ENCODE results near the gene LRRC72.

LRRC72 gene

GRCh38 chr7:16554518-16555236 lies 28.1 kb downstream of the LRRC72 start:
- no peak overlapping the region for H3K27ac ChIP-seq (ENCODE audit: low read length)
- WGBS (ENCODE audit: insufficient coverage, insufficient read length) = no CpG with 5 or more reads among the region's 10 CpGs
- H3K4me1 ChIP-seq (ENCODE audit: control insufficient read depth, insufficient read depth, low read length) = no peaks in the 10 kb centered on the region
- no peaks in the 10 kb centered on the region for H3K27me3 ChIP-seq (ENCODE audit: control insufficient read depth, insufficient read depth, low read length)
- DNase-seq (ENCODE audit: low read depth, low spot score) = no peak
- no peaks in the 10 kb centered on the region for H3K9me3 ChIP-seq (ENCODE audit: control insufficient read depth, insufficient read depth, low read length)
- H3K4me3 ChIP-seq (ENCODE audit: low read length) = no peak overlapping the region
- no peaks in the 10 kb centered on the region for H3K36me3 ChIP-seq (ENCODE audit: control insufficient read depth, insufficient read depth, low read length)

GRCh38 chr7:16556359-16556758 lies 29.7 kb downstream of the LRRC72 start:
- DNase-seq (ENCODE audit: low read depth, low spot score) = no peak
- Histone ChIP-seq H3K36me3 (ENCODE audit: control insufficient read depth, insufficient read depth, low read length) (no peaks in the 10 kb centered on the region), H3K4me3 (ENCODE audit: low read length) (no peak overlapping the region), H3K9me3 (ENCODE audit: control insufficient read depth, insufficient read depth, low read length) (no peaks in the 10 kb centered on the region), H3K27ac (ENCODE audit: low read length) (no peak overlapping the region), H3K4me1 (ENCODE audit: control insufficient read depth, insufficient read depth, low read length) (no peaks in the 10 kb centered on the region), H3K27me3 (ENCODE audit: control insufficient read depth, insufficient read depth, low read length) (no peaks in the 10 kb centered on the region)
- no CpG with 5 or more reads among the region's 2 CpGs for WGBS (ENCODE audit: insufficient coverage, insufficient read length)

- no peak for DNase-seq (ENCODE audit: low read depth, low spot score)
- H3K27me3 ChIP-seq (ENCODE audit: control insufficient read depth, insufficient read depth, low read length) = no peaks in the 10 kb centered on the region
- no peaks in the 10 kb centered on the region for H3K4me1 ChIP-seq (ENCODE audit: control insufficient read depth, insufficient read depth, low read length)
- WGBS (ENCODE audit: insufficient coverage, insufficient read length) = no CpG with 5 or more reads among the region's 4 CpGs
- H3K4me3 ChIP-seq (ENCODE audit: low read length) = no peak overlapping the region
- no peak overlapping the region for H3K27ac ChIP-seq (ENCODE audit: low read length)
- no peaks in the 10 kb centered on the region for H3K9me3 ChIP-seq (ENCODE audit: control insufficient read depth, insufficient read depth, low read length)
- no peaks in the 10 kb centered on the region for H3K36me3 ChIP-seq (ENCODE audit: control insufficient read depth, insufficient read depth, low read length)
These were observed 32.2 kb downstream of the LRRC72 start for GRCh38 chr7:16558761-16559302.

- Histone ChIP-seq H3K4me1 (ENCODE audit: control insufficient read depth, insufficient read depth, low read length) (no peaks in the 10 kb centered on the region), H3K27ac (ENCODE audit: low read length) (no peak overlapping the region), H3K27me3 (ENCODE audit: control insufficient read depth, insufficient read depth, low read length) (no peaks in the 10 kb centered on the region), H3K36me3 (ENCODE audit: control insufficient read depth, insufficient read depth, low read length) (no peaks in the 10 kb centered on the region), H3K4me3 (ENCODE audit: low read length) (no peak overlapping the region), H3K9me3 (ENCODE audit: control insufficient read depth, insufficient read depth, low read length) (no peaks in the 10 kb centered on the region)
- WGBS (ENCODE audit: insufficient coverage, insufficient read length) = no CpG with 5 or more reads among the region's 3 CpGs
- DNase-seq (ENCODE audit: low read depth, low spot score) = no peak
These were observed 33.0 kb downstream of the LRRC72 start for GRCh38 chr7:16559497-16560179.

- no peaks in the 10 kb centered on the region for H3K9me3 ChIP-seq (ENCODE audit: control insufficient read depth, insufficient read depth, low read length)
- H3K4me1 ChIP-seq (ENCODE audit: control insufficient read depth, insufficient read depth, low read length) = no peaks in the 10 kb centered on the region
- no peaks in the 10 kb centered on the region for H3K36me3 ChIP-seq (ENCODE audit: control insufficient read depth, insufficient read depth, low read length)
- H3K27ac ChIP-seq (ENCODE audit: low read length) = no peak overlapping the region
- no peak for DNase-seq (ENCODE audit: low read depth, low spot score)
- no peak overlapping the region for H3K4me3 ChIP-seq (ENCODE audit: low read length)
- no CpG with 5 or more reads among the region's 3 CpGs for WGBS (ENCODE audit: insufficient coverage, insufficient read length)
- no peaks in the 10 kb centered on the region for H3K27me3 ChIP-seq (ENCODE audit: control insufficient read depth, insufficient read depth, low read length)
These were observed 35.3 kb downstream of the LRRC72 start for GRCh38 chr7:16561943-16562342.

GRCh38 chr7:16562456-16563220 lies 36.0 kb downstream of the LRRC72 start:
- H3K9me3 ChIP-seq (ENCODE audit: control insufficient read depth, insufficient read depth, low read length) = no peaks in the 10 kb centered on the region
- WGBS (ENCODE audit: insufficient coverage, insufficient read length) = no CpG with 5 or more reads among the region's 9 CpGs
- no peaks in the 10 kb centered on the region for H3K4me1 ChIP-seq (ENCODE audit: control insufficient read depth, insufficient read depth, low read length)
- no peak overlapping the region for H3K4me3 ChIP-seq (ENCODE audit: low read length)
- no peak overlapping the region for H3K27ac ChIP-seq (ENCODE audit: low read length)
- DNase-seq (ENCODE audit: low read depth, low spot score) = no peak
- no peaks in the 10 kb centered on the region for H3K27me3 ChIP-seq (ENCODE audit: control insufficient read depth, insufficient read depth, low read length)
- H3K36me3 ChIP-seq (ENCODE audit: control insufficient read depth, insufficient read depth, low read length) = no peaks in the 10 kb centered on the region

- Histone ChIP-seq H3K4me1 (ENCODE audit: control insufficient read depth, insufficient read depth, low read length) (no peaks in the 10 kb centered on the region), H3K27me3 (ENCODE audit: control insufficient read depth, insufficient read depth, low read length) (no peaks in the 10 kb centered on the region), H3K36me3 (ENCODE audit: control insufficient read depth, insufficient read depth, low read length) (no peaks in the 10 kb centered on the region), H3K4me3 (ENCODE audit: low read length) (no peak overlapping the region), H3K9me3 (ENCODE audit: control insufficient read depth, insufficient read depth, low read length) (no peaks in the 10 kb centered on the region), H3K27ac (ENCODE audit: low read length) (no peak overlapping the region)
- WGBS (ENCODE audit: insufficient coverage, insufficient read length) = no CpG with 5 or more reads among the region's 5 CpGs
- no peak for DNase-seq (ENCODE audit: low read depth, low spot score)
These were observed 36.8 kb downstream of the LRRC72 start for GRCh38 chr7:16563281-16564022.

GRCh38 chr7:16564023-16564380 lies 37.4 kb downstream of the LRRC72 start:
- no peak for DNase-seq (ENCODE audit: low read depth, low spot score)
- no peak overlapping the region for H3K27ac ChIP-seq (ENCODE audit: low read length)
- no peaks in the 10 kb centered on the region for H3K4me1 ChIP-seq (ENCODE audit: control insufficient read depth, insufficient read depth, low read length)
- H3K36me3 ChIP-seq (ENCODE audit: control insufficient read depth, insufficient read depth, low read length) = no peaks in the 10 kb centered on the region
- WGBS (ENCODE audit: insufficient coverage, insufficient read length) = no CpG with 5 or more reads among the region's 4 CpGs
- no peak overlapping the region for H3K4me3 ChIP-seq (ENCODE audit: low read length)
- no peaks in the 10 kb centered on the region for H3K9me3 ChIP-seq (ENCODE audit: control insufficient read depth, insufficient read depth, low read length)
- H3K27me3 ChIP-seq (ENCODE audit: control insufficient read depth, insufficient read depth, low read length) = no peaks in the 10 kb centered on the region

GRCh38 chr7:16564909-16565426 lies 38.3 kb downstream of the LRRC72 start:
- no peaks in the 10 kb centered on the region for H3K36me3 ChIP-seq (ENCODE audit: control insufficient read depth, insufficient read depth, low read length)
- no peak overlapping the region for H3K27ac ChIP-seq (ENCODE audit: low read length)
- H3K9me3 ChIP-seq (ENCODE audit: control insufficient read depth, insufficient read depth, low read length) = no peaks in the 10 kb centered on the region
- H3K4me3 ChIP-seq (ENCODE audit: low read length) = no peak overlapping the region
- peak; percentile 27 for DNase-seq (ENCODE audit: low read depth, low spot score)
- no CpG with 5 or more reads among the region's 13 CpGs for WGBS (ENCODE audit: insufficient coverage, insufficient read length)
- H3K27me3 ChIP-seq (ENCODE audit: control insufficient read depth, insufficient read depth, low read length) = no peaks in the 10 kb centered on the region
- no peaks in the 10 kb centered on the region for H3K4me1 ChIP-seq (ENCODE audit: control insufficient read depth, insufficient read depth, low read length)

GRCh38 chr7:16571941-16572340 lies 45.3 kb downstream of the LRRC72 start:
- Histone ChIP-seq H3K4me3 (ENCODE audit: low read length) (no peak overlapping the region), H3K36me3 (ENCODE audit: control insufficient read depth, insufficient read depth, low read length) (no peaks in the 10 kb centered on the region), H3K27ac (ENCODE audit: low read length) (no peak overlapping the region), H3K4me1 (ENCODE audit: control insufficient read depth, insufficient read depth, low read length) (no peaks in the 10 kb centered on the region), H3K27me3 (ENCODE audit: control insufficient read depth, insufficient read depth, low read length) (no peaks in the 10 kb centered on the region), H3K9me3 (ENCODE audit: control insufficient read depth, insufficient read depth, low read length) (no peaks in the 10 kb centered on the region)
- DNase-seq (ENCODE audit: low read depth, low spot score) = no peak
- WGBS (ENCODE audit: insufficient coverage, insufficient read length) = no CpG with 5 or more reads among the region's 4 CpGs
